ENCODE results near the gene MSMP.

GRCh38 chr9:35793461-35793860 is 39.4 kb upstream of the MSMP start:
- no peak for TF ChIP-seq CTCF (IDR thresholded peaks at IDR 0.05)
- no peak for TF ChIP-seq POLR2A (IDR thresholded peaks at IDR 0.05)
